Left cardiac atrium (tissue), 4 donors: ENCODE data around the gene CDCA3. TPM values are rescaled to one million over a fixed set of nuclear protein-coding genes. Genes with fewer than 3 reads are reported as not detected.
A peak's percentile ranks its signal among the peaks of the same experiment; 100 is the strongest.

Source experiments
- ATAC-seq, 2 donors: fragments of 200-7000 bp; cut with Tn5 transposase; one replicate each; pipeline ENCODE4 v1.9.1; 2020; ENCODE audit warnings: mild to moderate bottlenecking in 2 of 2, moderate library complexity in 2 of 2
- DNase-seq: peaks from one replicate; pipeline ENCODE4 v3.0.0-alpha.2; 2020
- intact Hi-C, 2 donors: fragments of 100-400 bp; cut with DNase I; formaldehyde crosslinking; loops; one replicate each; pipeline versions ENCODE4 v1.14.1 to v1.15.1; 2022 to 2023
- total RNA-seq, 2 donors: library from RNA; stranded (reverse); fragmentation: NEBNext Ultra II Directional; extraction: Animal tissue kit (Norgen Biotek cat#: 25700); gene quantifications; one replicate each; pipeline ENCODE4 v1.2.1, GENCODE V29; 2021
- donor health status: DM: no; HTN: yes; CAD: no.
- donor health status: DM: no; HTN: yes; CAD: no; lungs with severe emphysema.
- donor health status: DM: yes; HTN: yes; CAD: no.
- donor health status: Dilated cardiomyopathy.

Gene CDCA3
- total RNA-seq, 2 donors from 2014 or later, result 0.82 TPM; not detected in 1

GRCh38 chr12:6839482-6840201 lies 11.4 kb downstream of the CDCA3 start:
- ATAC-seq (no peak), DNase-seq (no peak)
- intact Hi-C loops, result no loop called here

GRCh38 chr12:6838854-6839253 lies 12.2 kb downstream of the CDCA3 start:
- ATAC-seq (no peak), DNase-seq (no peak)
- intact Hi-C loops, result no loop called here

GRCh38 chr12:6837370-6838060 lies 13.6 kb downstream of the CDCA3 start:
- ATAC-seq (no peak), DNase-seq (no peak)
- intact Hi-C loops, result no loop called here

- intact Hi-C loops, result no loop called here
- no peak for DNase-seq
- no peak for ATAC-seq
Measured at GRCh38 chr12:6836851-6837250, 14.2 kb downstream of the CDCA3 start.

- no peak for ATAC-seq
- intact Hi-C loops, result no loop called here
- DNase-seq, result no peak
Measured at GRCh38 chr12:6834873-6835272, 16.2 kb downstream of the CDCA3 start.

GRCh38 chr12:6834254-6834653 lies 16.8 kb downstream of the CDCA3 start:
- DNase-seq, result no peak
- intact Hi-C loops, result no loop called here
- no peak for ATAC-seq

GRCh38 chr12:6833189-6833890 lies 17.7 kb downstream of the CDCA3 start:
- DNase-seq (no peak), ATAC-seq (peak; percentile 12 to 16)
- intact Hi-C loops, result no loop called here

- intact Hi-C loops, result no loop called here
- DNase-seq, result no peak
- ATAC-seq, result no peak
Measured at GRCh38 chr12:6832125-6832524, 19.0 kb downstream of the CDCA3 start.

- intact Hi-C loops, result no loop called here
- no peak for DNase-seq
- ATAC-seq, result no peak
Measured at GRCh38 chr12:6831450-6831995, 19.6 kb downstream of the CDCA3 start.

- ATAC-seq (no peak), DNase-seq (no peak)
- intact Hi-C loops, result no loop called here
Measured at GRCh38 chr12:6830999-6831398, 20.1 kb downstream of the CDCA3 start.

GRCh38 chr12:6830286-6830890 lies 20.7 kb downstream of the CDCA3 start:
- intact Hi-C loops, result no loop called here
- no peak for DNase-seq

GRCh38 chr12:6829536-6830220 lies 21.4 kb downstream of the CDCA3 start:
- DNase-seq, result no peak

More at GRCh38 chr12:6830286-6830890, 20.7 kb downstream of the CDCA3 start:
- ATAC-seq, result no peak

GRCh38 chr12:6828781-6829535 lies 22.1 kb downstream of the CDCA3 start:
- DNase-seq (peak; percentile 63), ATAC-seq (peak; percentile 37 to 42)
- intact Hi-C loops, result loop anchor here (5.0 to 10.0 kb wide), 3 partner anchors 74 to 214 kb away; partner anchors contain the start of gene MLF2 (in 2 of the 2)

More at GRCh38 chr12:6829536-6830220, 21.4 kb downstream of the CDCA3 start:
- intact Hi-C loops, result loop anchor here (5.0 to 10.0 kb wide), 3 partner anchors 75 to 215 kb away; partner anchors contain the start of gene MLF2 (in 2 of the 2)
- ATAC-seq, result peak; percentile 3 to 7

- peak; percentile 41 for DNase-seq
Measured at GRCh38 chr12:6827982-6828780, 22.9 kb downstream of the CDCA3 start, which contains the start of gene P3H3. TSS of gene P3H3 (plus strand) at chr12:6828407. CDS start at chr12:6828441, 34 bp downstream.

GRCh38 chr12:6827437-6827911 lies 23.6 kb downstream of the CDCA3 start:
- intact Hi-C loops, result loop anchor here (5.0 to 10.0 kb wide), 3 partner anchors 73 to 213 kb away; partner anchors contain the start of gene MLF2 (in 2 of the 2)
- ATAC-seq (peak; percentile 53 to 56), DNase-seq (peak; percentile 91)

More at GRCh38 chr12:6827982-6828780, 22.9 kb downstream of the CDCA3 start, which contains the start of gene P3H3:
- intact Hi-C loops, result loop anchor here (5.0 to 10.0 kb wide), 3 partner anchors 73 to 213 kb away; partner anchors contain the start of gene MLF2 (in 2 of the 2)
- ATAC-seq, result peak; percentile 21 to 23

GRCh38 chr12:6826734-6827436 lies 24.2 kb downstream of the CDCA3 start:
- intact Hi-C loops, result loop anchor here (5.0 to 10.0 kb wide), 3 partner anchors 72 to 212 kb away; partner anchors contain the start of gene MLF2 (in 2 of the 2)
- ATAC-seq, result no peak
- DNase-seq, result peak; percentile 30
